22Rv1 (cell line): ENCODE measurements around the gene AKNA.

ENCODE experiments used
- ZFX ChIP-seq: fragments of 450-650 bp; IDR thresholded peaks from 2 replicates; pipeline ENCODE4 v1.6.1; 2017; ENCODE audit warnings: antibody characterized with exemption, borderline replicate concordance
- TF ChIP-seq, protein P1 (sequence below): fragments of 450-650 bp; IDR thresholded peaks from 2 replicates; pipeline ENCODE4 v1.5.1; 2017; ENCODE audit warnings: mild to moderate bottlenecking

- TF ChIP-seq, protein P1, sequence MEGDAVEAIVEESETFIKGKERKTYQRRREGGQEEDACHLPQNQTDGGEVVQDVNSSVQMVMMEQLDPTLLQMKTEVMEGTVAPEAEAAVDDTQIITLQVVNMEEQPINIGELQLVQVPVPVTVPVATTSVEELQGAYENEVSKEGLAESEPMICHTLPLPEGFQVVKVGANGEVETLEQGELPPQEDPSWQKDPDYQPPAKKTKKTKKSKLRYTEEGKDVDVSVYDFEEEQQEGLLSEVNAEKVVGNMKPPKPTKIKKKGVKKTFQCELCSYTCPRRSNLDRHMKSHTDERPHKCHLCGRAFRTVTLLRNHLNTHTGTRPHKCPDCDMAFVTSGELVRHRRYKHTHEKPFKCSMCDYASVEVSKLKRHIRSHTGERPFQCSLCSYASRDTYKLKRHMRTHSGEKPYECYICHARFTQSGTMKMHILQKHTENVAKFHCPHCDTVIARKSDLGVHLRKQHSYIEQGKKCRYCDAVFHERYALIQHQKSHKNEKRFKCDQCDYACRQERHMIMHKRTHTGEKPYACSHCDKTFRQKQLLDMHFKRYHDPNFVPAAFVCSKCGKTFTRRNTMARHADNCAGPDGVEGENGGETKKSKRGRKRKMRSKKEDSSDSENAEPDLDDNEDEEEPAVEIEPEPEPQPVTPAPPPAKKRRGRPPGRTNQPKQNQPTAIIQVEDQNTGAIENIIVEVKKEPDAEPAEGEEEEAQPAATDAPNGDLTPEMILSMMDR: no peak
- TF ChIP-seq ZFX: no peak
These were observed 29.1 kb upstream of the AKNA start for GRCh38 chr9:114416906-114417305.
